Type B pancreatic cell (in vitro differentiated cells): ENCODE results near the gene GAREM2. TPM values are rescaled to one million over a fixed set of nuclear protein-coding genes. Genes with fewer than 3 reads are reported as not detected.

Source experiments
- DNase-seq: peaks from one replicate; pipeline ENCODE4 v3.0.0; 2021; ENCODE audit warnings: mixed read lengths; ENCODE audit not compliant: unreplicated experiment; ENCODE audit errors: extremely low spot score
- H3K27ac Mint-ChIP-seq: 2 replicates; pipeline ENCODE4 v1.8.0; 2021; ENCODE audit warnings: mild to moderate bottlenecking, mixed read lengths
- H3K27me3 Mint-ChIP-seq: 2 replicates; pipeline ENCODE4 v1.8.0; 2021; ENCODE audit warnings: mixed read lengths
- H3K36me3 Mint-ChIP-seq: 2 replicates; pipeline ENCODE4 v1.8.0; 2021; ENCODE audit warnings: mixed read lengths
- H3K4me1 Mint-ChIP-seq: one replicate; pipeline ENCODE4 v1.8.0; 2021; ENCODE audit warnings: mixed read lengths; ENCODE audit not compliant: unreplicated experiment
- H3K4me3 Mint-ChIP-seq: 2 replicates; pipeline ENCODE4 v1.8.0; 2021; ENCODE audit warnings: mild to moderate bottlenecking, mixed read lengths
- H3K9me3 Mint-ChIP-seq: 2 replicates; pipeline ENCODE4 v1.8.0; 2021; ENCODE audit warnings: mixed read lengths
- CTCF ChIP-seq: fragments of 200-600 bp; sonication (generic); conservative IDR thresholded peaks from 2 replicates; pipeline ENCODE4 v1.5.0; 2021; ENCODE audit warnings: antibody characterized with exemption, mild to moderate bottlenecking
- total RNA-seq: library from RNA; stranded (reverse); gene quantifications from 2 replicates; pipeline ENCODE4 v1.2.1, GENCODE V29; 2021; ENCODE audit warnings: low replicate concordance

The GAREM2 gene
- total RNA-seq, 1 donor from 2014 or later, result 16.9 TPM

- H3K4me1 Mint-ChIP-seq, result peaks cover 14% of the 10 kb centered on the region
- H3K27me3 Mint-ChIP-seq, result no peaks in the 10 kb centered on the region
- H3K36me3 Mint-ChIP-seq, result peaks cover 50% of the 10 kb centered on the region
- DNase-seq, result no peak
- peak overlapping the region; percentile 33 for H3K27ac Mint-ChIP-seq
- no peaks in the 10 kb centered on the region for H3K9me3 Mint-ChIP-seq
- H3K4me3 Mint-ChIP-seq, result peak overlapping the region; percentile 11
- TF ChIP-seq CTCF, result no peak
These were observed 24.6 kb downstream of the GAREM2 start for GRCh38 chr2:26197516-26197915.

DNA sequence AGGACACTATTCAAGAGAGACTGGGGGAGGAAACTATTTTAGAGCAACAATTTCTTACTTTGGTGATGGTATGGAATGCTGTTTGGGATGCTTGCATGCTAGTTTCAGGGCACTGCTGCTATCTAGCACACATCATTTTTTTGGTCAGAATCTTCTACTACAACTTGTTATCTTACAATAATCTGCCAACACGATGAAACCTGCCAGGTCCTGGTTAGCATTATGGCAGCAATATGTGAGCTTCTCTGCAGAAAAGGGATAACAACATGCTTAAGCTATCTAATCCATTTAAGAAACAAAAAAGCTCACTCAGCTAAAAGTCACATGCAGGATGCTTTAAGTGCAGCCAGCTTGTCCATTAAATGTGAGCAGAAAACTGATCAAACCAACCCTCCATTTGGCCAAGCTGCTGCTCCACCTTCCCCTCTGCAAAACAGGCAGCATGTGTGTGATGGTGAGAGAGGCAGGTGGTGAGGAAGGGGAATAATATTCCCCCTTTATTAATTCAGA, 30.1 kb downstream of the GAREM2 start:
- H3K27me3 Mint-ChIP-seq, result no peaks in the 10 kb centered on the region
- H3K36me3 Mint-ChIP-seq, result peaks cover 38% of the 10 kb centered on the region

DNA sequence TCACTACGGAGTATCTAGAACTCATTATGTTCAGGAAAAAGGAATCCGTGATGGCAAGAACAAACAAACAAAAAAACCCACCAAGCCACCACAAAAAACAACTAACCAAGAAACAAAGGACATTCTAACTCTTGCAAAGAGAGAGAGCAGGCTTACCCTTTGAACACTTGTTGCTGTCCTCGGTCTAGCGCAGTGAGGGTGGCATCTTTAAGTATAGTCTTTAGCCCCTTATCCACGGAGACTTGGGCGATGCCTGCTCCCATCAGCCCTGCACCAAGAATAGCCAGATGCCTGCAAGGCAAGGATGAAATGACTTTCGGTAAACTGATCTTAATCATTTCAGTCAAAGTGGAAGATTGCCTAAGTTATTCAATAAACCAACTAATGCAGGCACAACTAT, 31.0 kb downstream of the GAREM2 start:
- H3K4me3 Mint-ChIP-seq, result no peak overlapping the region
- H3K27me3 Mint-ChIP-seq, result no peaks in the 10 kb centered on the region
- no peak overlapping the region for H3K27ac Mint-ChIP-seq
- no peak for TF ChIP-seq CTCF
- no peaks in the 10 kb centered on the region for H3K9me3 Mint-ChIP-seq
- peaks cover 38% of the 10 kb centered on the region for H3K36me3 Mint-ChIP-seq
- no peak for DNase-seq
- H3K4me1 Mint-ChIP-seq, result no peaks in the 10 kb centered on the region

More for the DNA sequence above, 30.1 kb downstream of the GAREM2 start:
- no peak for TF ChIP-seq CTCF
- H3K27ac Mint-ChIP-seq, result no peak overlapping the region
- H3K4me1 Mint-ChIP-seq, result no peaks in the 10 kb centered on the region
- H3K9me3 Mint-ChIP-seq, result no peaks in the 10 kb centered on the region
- no peak for DNase-seq
- H3K4me3 Mint-ChIP-seq, result no peak overlapping the region

DNA sequence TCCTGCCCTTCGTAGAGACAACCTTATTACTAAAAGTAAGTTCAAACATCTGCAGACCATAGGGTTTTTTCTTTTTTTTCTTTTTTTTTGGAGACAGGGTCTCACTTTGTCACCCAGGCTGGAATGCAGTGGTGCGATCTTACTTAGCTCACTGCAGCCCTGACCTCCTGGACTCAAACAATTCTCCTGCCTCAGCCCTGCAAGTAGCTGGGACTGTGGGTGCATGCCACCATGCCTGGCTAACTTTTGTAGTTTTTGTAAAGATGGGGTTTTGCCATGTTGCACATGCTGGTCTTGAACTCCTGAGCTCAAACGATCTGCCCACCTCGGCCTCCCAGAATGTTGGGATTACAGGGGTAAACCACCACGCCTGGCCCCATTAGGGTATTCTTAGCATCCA, 39.1 kb downstream of the GAREM2 start:
- no peaks in the 10 kb centered on the region for H3K9me3 Mint-ChIP-seq
- no peak overlapping the region for H3K27ac Mint-ChIP-seq
- H3K4me1 Mint-ChIP-seq, result no peaks in the 10 kb centered on the region
- H3K36me3 Mint-ChIP-seq, result peaks cover 55% of the 10 kb centered on the region
- no peak overlapping the region for H3K4me3 Mint-ChIP-seq
- no peak for TF ChIP-seq CTCF
- H3K27me3 Mint-ChIP-seq, result no peaks in the 10 kb centered on the region
- no peak for DNase-seq

- no peak for TF ChIP-seq CTCF
- H3K27ac Mint-ChIP-seq, result no peak overlapping the region
- H3K36me3 Mint-ChIP-seq, result peaks cover 55% of the 10 kb centered on the region
- DNase-seq, result no peak
- no peaks in the 10 kb centered on the region for H3K9me3 Mint-ChIP-seq
- no peaks in the 10 kb centered on the region for H3K4me1 Mint-ChIP-seq
- no peaks in the 10 kb centered on the region for H3K27me3 Mint-ChIP-seq
- no peak overlapping the region for H3K4me3 Mint-ChIP-seq
These were observed 41.9 kb downstream of the GAREM2 start for GRCh38 chr2:26214759-26215158.

- Mint-ChIP-seq H3K27ac (no peak overlapping the region), H3K4me1 (no peaks in the 10 kb centered on the region), H3K9me3 (no peaks in the 10 kb centered on the region), H3K4me3 (no peak overlapping the region), H3K27me3 (no peaks in the 10 kb centered on the region), H3K36me3 (peaks cover 58% of the 10 kb centered on the region)
- no peak for TF ChIP-seq CTCF
- no peak for DNase-seq
These were observed 42.9 kb downstream of the GAREM2 start for GRCh38 chr2:26215833-26216232.
